DLD1 (cell line): Measurements from ENCODE around the gene COMMD2.

Experiments used
- in situ Hi-C: cut with HindIII; loops from 2 replicates; pipeline ENCODE4 v1.10.0; 2017; ENCODE audit warnings: low sequenced_read_pairs

COMMD2 gene

DNA sequence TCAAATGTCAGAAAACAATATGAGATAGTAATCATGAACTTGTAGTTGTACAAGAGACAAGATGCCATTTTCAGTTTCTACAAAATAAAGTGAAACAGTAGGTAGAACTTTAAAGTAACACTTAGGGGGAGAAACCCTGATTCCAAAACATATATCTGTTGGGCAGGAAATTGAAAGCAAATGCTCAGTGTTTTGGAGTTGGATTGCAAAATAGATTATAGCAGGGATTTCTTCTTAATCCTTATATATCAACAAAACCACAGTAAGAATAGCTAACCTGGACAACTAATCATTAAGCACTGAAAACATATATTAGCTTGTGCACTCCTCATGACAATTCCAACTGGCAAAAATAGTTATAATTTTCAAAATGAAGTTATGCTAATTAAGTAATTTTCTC is 46.9 kb downstream of the COMMD2 start:
- in situ Hi-C loops = no loop called here

GRCh38 chr3:149703466-149703865 is 48.8 kb downstream of the COMMD2 start:
- in situ Hi-C loops = no loop called here

DNA sequence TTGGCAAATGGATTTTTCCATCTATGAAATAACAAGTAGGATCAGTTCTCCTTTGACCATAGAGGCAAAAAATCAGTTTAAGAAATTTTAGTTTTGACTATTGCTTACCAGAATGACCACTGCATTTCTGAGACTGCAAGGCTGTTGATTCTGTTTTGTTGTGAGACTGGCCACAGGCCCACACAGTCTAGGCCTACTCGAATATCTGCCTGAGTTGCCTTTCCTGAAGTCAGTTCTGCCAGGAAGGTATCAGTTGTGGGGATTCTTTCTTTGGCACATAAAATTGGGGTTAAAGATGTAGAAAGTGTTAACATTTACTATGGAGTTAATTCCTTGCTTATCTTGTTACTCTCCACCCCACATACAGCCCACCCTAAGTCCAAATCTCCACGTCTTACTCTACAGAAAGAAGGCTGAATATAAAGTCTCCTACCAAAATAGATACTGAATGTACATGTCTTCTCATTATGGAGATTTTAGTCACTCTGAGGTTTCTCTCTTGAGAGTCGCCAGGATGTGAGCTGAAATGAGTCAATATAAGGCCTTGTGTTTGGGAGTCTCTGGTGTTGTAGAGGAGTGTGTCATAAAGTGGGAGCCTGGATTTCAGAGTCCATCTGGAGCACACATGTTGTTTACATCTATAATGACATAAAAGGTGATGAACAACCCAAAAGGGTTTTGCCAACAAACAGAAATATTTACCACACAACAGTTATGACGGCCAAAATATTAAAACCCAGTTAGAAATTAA is 49.4 kb downstream of the COMMD2 start:
- in situ Hi-C loops = no loop called here

DNA sequence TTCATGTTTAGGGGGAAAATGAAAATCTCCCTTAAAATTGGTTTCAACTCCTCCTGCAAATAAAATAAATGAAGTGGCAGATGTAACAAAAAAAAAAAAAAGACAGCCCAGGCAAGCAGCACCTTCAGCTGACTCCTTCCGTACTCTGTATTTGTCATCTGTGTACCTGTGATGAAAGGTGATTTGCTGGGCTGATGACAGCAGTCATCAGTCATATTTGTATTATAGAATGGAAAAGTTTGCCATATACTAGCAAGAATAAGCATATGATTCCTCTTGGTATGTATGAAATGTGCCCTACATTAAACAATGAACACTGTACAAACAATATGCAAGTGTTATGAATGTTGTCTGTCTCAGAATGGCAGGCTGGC is 50.3 kb downstream of the COMMD2 start:
- in situ Hi-C loops = no loop called here

GRCh38 chr3:149701206-149701976 is 50.9 kb downstream of the COMMD2 start:
- in situ Hi-C loops = no loop called here
